SK-N-SH treated with all-trans-retinoic acid at 6 μM for 48 hours (cell line): ENCODE results near the gene TOP3A.

Experiments used
- SNAI2 ChIP-seq: fragments of 250-450 bp; sonication (Bioruptor Pico); IDR thresholded peaks from 2 replicates; pipeline ENCODE4 v1.5.0; 2020; ENCODE audit warnings: mild to moderate bottlenecking, moderate library complexity
- ZFP3 ChIP-seq: fragments of 250-450 bp; sonication (Bioruptor Pico); IDR thresholded peaks from 2 replicates; pipeline ENCODE4 v1.5.0; 2020; ENCODE audit warnings: mild to moderate bottlenecking, moderate library complexity
- ZFP30 ChIP-seq: fragments of 450-650 bp; formaldehyde crosslinking; IDR thresholded peaks from 2 replicates; pipeline ENCODE4 v1.5.0; 2022; ENCODE audit warnings: mild to moderate bottlenecking, moderate library complexity
- ZNF70 ChIP-seq: fragments of 450-650 bp; formaldehyde crosslinking; IDR thresholded peaks from 2 replicates; pipeline ENCODE4 v1.5.0; 2020; ENCODE audit warnings: mild to moderate bottlenecking, moderate library complexity

DNA sequence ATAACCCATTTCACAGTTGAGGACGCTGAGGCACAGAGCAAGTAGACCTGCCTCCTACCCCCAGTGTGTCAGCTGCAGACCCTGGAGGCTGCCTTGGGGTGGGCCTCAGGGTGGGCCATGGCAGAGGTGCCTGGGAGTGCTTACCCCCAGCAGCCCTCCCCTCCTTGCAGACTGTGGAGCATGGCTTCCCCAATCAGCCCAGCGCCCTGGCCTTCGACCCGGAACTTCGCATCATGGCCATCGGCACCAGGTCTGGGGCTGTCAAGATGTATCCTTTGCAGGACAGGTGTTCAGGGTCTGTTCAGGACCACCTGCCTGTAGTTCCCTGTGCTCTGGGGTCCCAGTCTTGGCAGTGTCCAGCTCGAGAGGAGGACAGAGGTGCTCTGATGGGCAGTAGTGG is 85.0 kb downstream of the TOP3A start:
- no peak for TF ChIP-seq ZNF70 (CRISPR knock-in tag)
- no peak for TF ChIP-seq SNAI2
- TF ChIP-seq ZFP3, result no peak
- no peak for TF ChIP-seq ZFP30 (CRISPR knock-in tag)
